ENCODE results near the gene CDNF.

CDNF gene

GRCh38 chr10:14776546-14776945 lies 61.3 kb downstream of the CDNF start:
- no peak for TF ChIP-seq CTCF (IDR thresholded peaks at IDR 0.05)

GRCh38 chr10:14775656-14776055 lies 62.2 kb downstream of the CDNF start:
- TF ChIP-seq CTCF (IDR thresholded peaks at IDR 0.05) = no peak

GRCh38 chr10:14774797-14775196 lies 63.0 kb downstream of the CDNF start, which contains the start of gene FAM107B:
Gene FAM107B, minus strand, starts transcription at chr10:14774897. Its CDS starts 234 bp downstream, at chr10:14774663.
- no peak for TF ChIP-seq CTCF (IDR thresholded peaks at IDR 0.05)

- TF ChIP-seq CTCF (IDR thresholded peaks at IDR 0.05) = no peak
Observed at GRCh38 chr10:14774214-14774580, 63.6 kb downstream of the CDNF start.

- no peak for TF ChIP-seq CTCF (IDR thresholded peaks at IDR 0.05)
Observed at GRCh38 chr10:14773551-14774213, 64.2 kb downstream of the CDNF start.

- TF ChIP-seq CTCF (IDR thresholded peaks at IDR 0.05) = no peak
Observed at GRCh38 chr10:14772399-14772798, 65.4 kb downstream of the CDNF start.

- no peak for TF ChIP-seq CTCF (IDR thresholded peaks at IDR 0.05)
Observed at GRCh38 chr10:14770927-14771326, 66.9 kb downstream of the CDNF start.

Data from LNCAP (cell line).